ENCODE data around the gene NFKB2. TPM values are rescaled to one million over a fixed set of nuclear protein-coding genes. Genes with fewer than 3 reads are reported as not detected.

Gene NFKB2
- total RNA-seq, 1 experiment from 2014 or later, result 27.6 TPM

- TF ChIP-seq FOXP4 (CRISPR knock-in tag; IDR thresholded peaks at IDR 0.05) (no peak), MYBL2 (CRISPR knock-in tag; IDR thresholded peaks at IDR 0.05) (no peak), TEAD1 (CRISPR knock-in tag; IDR thresholded peaks at IDR 0.05) (no peak), HMGXB4 (CRISPR knock-in tag; IDR thresholded peaks at IDR 0.05) (no peak), ATF1 (CRISPR knock-in tag; IDR thresholded peaks at IDR 0.05) (no peak)
Observed at GRCh38 chr10:102375250-102375649, 20.3 kb upstream of the NFKB2 start (continued).

GRCh38 chr10:102375867-102376266 lies 19.6 kb upstream of the NFKB2 start:
- Mint-ChIP-seq H3K9me3 (peaks cover 5% of the 10 kb centered on the region), H3K27ac (no peak overlapping the region), H3K4me3 (no peak overlapping the region), H3K27me3 (ENCODE audit: low read depth) (no peaks in the 10 kb centered on the region), H3K36me3 (peaks cover 32% of the 10 kb centered on the region), H3K4me1 (no peaks in the 10 kb centered on the region)
- ChIA-PET CTCF (interaction anchor here (1.0 to 5.1 kb wide), 11 partner anchors 9 to 207 kb away, joined by 3 to 39 read pairs (median 9); no protein-coding TSS in a partner anchor), POLR2A (no interaction called here)
- no peak for DNase-seq (ENCODE audit: low spot score)
- TF ChIP-seq HMGXB4 (CRISPR knock-in tag; IDR thresholded peaks at IDR 0.05) (no peak), MXD4 (CRISPR knock-in tag; IDR thresholded peaks at IDR 0.05; ENCODE audit: borderline replicate concordance) (no peak), KAT7 (CRISPR knock-in tag; IDR thresholded peaks at IDR 0.05; ENCODE audit: borderline replicate concordance) (no peak), ZNF138 (CRISPR knock-in tag; conservative IDR thresholded peaks at IDR 0.05) (no peak), IRF1 (CRISPR knock-in tag; IDR thresholded peaks at IDR 0.05) (no peak), CREB1 (CRISPR knock-in tag; IDR thresholded peaks at IDR 0.05) (no peak), ETV6 (CRISPR knock-in tag; IDR thresholded peaks at IDR 0.05) (no peak), NR2C2 (CRISPR knock-in tag; IDR thresholded peaks at IDR 0.05) (no peak)
- ATAC-seq, result no peak

- Mint-ChIP-seq H3K4me3 (no peak overlapping the region), H3K27me3 (ENCODE audit: low read depth) (no peaks in the 10 kb centered on the region), H3K9me3 (no peaks in the 10 kb centered on the region), H3K4me1 (no peaks in the 10 kb centered on the region), H3K36me3 (peaks cover 21% of the 10 kb centered on the region), H3K27ac (no peak overlapping the region)
- DNase-seq (ENCODE audit: low spot score) (no peak), ATAC-seq (no peak)
- TF ChIP-seq AFF4 (CRISPR knock-in tag; IDR thresholded peaks at IDR 0.05; ENCODE audit: borderline replicate concordance), result no peak
- no peak for TF ChIP-seq NFYB (CRISPR knock-in tag; conservative IDR thresholded peaks at IDR 0.05; ENCODE audit: low read depth)
- POLR2A ChIA-PET, result interaction anchor here (0.6 kb wide), 1 partner anchor 861 kb away, joined by 5 read pairs; no protein-coding TSS in a partner anchor
- CTCF ChIA-PET, result interaction anchor here (3.0 to 5.1 kb wide), 2 partner anchors 22 to 146 kb away, joined by 15 to 39 read pairs; no protein-coding TSS in a partner anchor
Observed at GRCh38 chr10:102376901-102377300, 18.6 kb upstream of the NFKB2 start.

Data from WTC11 (cell line).